Endodermal cell (in vitro differentiated cells): ENCODE measurements around the gene NXPH3. TPM values are rescaled to one million over a fixed set of nuclear protein-coding genes. Genes with fewer than 3 reads are reported as not detected.
A peak's percentile ranks its signal among the peaks of the same experiment; 100 is the strongest.

Experiments used
- DNase-seq: peaks from one replicate; pipeline ENCODE4 v3.0.0-alpha.2; 2017
- H3K27ac ChIP-seq: 2 replicates; pipeline ENCODE4 v1.5.1; 2013; ENCODE audit warnings: mild to moderate bottlenecking, low read depth, low read length, moderate library complexity
- H3K27me3 ChIP-seq: 2 replicates; pipeline ENCODE4 v1.6.1; 2013; ENCODE audit warnings: mild to moderate bottlenecking, low read length, moderate library complexity; ENCODE audit not compliant: insufficient read depth, control insufficient read depth, poor library complexity, severe bottlenecking
- H3K36me3 ChIP-seq: 2 replicates; pipeline ENCODE4 v1.7.0; 2013; ENCODE audit warnings: mild to moderate bottlenecking, low read length, moderate library complexity; ENCODE audit not compliant: control insufficient read depth, insufficient read depth
- H3K4me1 ChIP-seq: one replicate; pipeline ENCODE4 v1.7.0; 2013; ENCODE audit warnings: low read length; ENCODE audit not compliant: control insufficient read depth, insufficient read depth
- H3K4me3 ChIP-seq: 2 replicates; pipeline ENCODE4 v1.5.1; 2013; ENCODE audit warnings: mild to moderate bottlenecking, low read length, moderate library complexity
- H3K9ac ChIP-seq: 2 replicates; pipeline ENCODE4 v1.6.1; 2013; ENCODE audit warnings: mild to moderate bottlenecking, low read length, moderate library complexity; ENCODE audit not compliant: poor library complexity, severe bottlenecking; ENCODE audit errors: extremely low read depth
- H3K9me3 ChIP-seq: 2 replicates; pipeline ENCODE4 v1.6.1; 2013; ENCODE audit warnings: mild to moderate bottlenecking, low read length, moderate library complexity; ENCODE audit not compliant: control insufficient read depth
- H3K27ac Mint-ChIP-seq: 2 replicates; pipeline ENCODE4 v1.8.0; 2020; ENCODE audit warnings: mixed read lengths
- H3K27me3 Mint-ChIP-seq: 2 replicates; pipeline ENCODE4 v1.8.0; 2021; ENCODE audit warnings: mild to moderate bottlenecking, mixed read lengths; ENCODE audit not compliant: insufficient read depth
- H3K36me3 Mint-ChIP-seq: 2 replicates; pipeline ENCODE4 v1.8.0; 2020; ENCODE audit warnings: low read depth, mixed read lengths
- H3K4me1 Mint-ChIP-seq: 2 replicates; pipeline ENCODE4 v1.8.0; 2020; ENCODE audit warnings: mixed read lengths
- H3K4me3 Mint-ChIP-seq: 2 replicates; pipeline ENCODE4 v1.8.0; 2020; ENCODE audit warnings: mild to moderate bottlenecking, moderate library complexity, mixed read lengths
- H3K9me3 Mint-ChIP-seq: 2 replicates; pipeline ENCODE4 v1.8.0; 2020; ENCODE audit warnings: mild to moderate bottlenecking, mixed read lengths
- WGBS, 2 experiments: methylation state at CpG; one replicate each; pipeline versions ENCODE4 v1.1.5 to v1.1.7; 2013; ENCODE audit warnings: missing lambda C conversion rate in 2 of 2, mixed read lengths in 1 of 2; ENCODE audit not compliant: insufficient coverage in 1 of 2, insufficient read length in 1 of 2; 5-methylcytosine and 5-hydroxymethylcytosine counted together
- total RNA-seq, 2 donors: library from RNA; stranded (reverse); fragmentation: NEBNext Ultra II Directional in 1 of 2; extraction: Animal tissue kit (Norgen Biotek cat#: 25700) in 1 of 2; gene quantifications; 2 replicates in 1 of 2; 3 replicates in 1 of 2; pipeline ENCODE4 v1.2.1, GENCODE V29; 2021
- TF ChIP-seq, protein P1 (sequence below): fragments of 200-600 bp; sonication (generic); conservative IDR thresholded peaks from 2 replicates; pipeline ENCODE4 v1.5.0; 2021; ENCODE audit warnings: antibody characterized with exemption, mild to moderate bottlenecking

NXPH3 gene
- total RNA-seq, 2 donors from 2014 or later: 3.0 to 5.9 TPM

DNA sequence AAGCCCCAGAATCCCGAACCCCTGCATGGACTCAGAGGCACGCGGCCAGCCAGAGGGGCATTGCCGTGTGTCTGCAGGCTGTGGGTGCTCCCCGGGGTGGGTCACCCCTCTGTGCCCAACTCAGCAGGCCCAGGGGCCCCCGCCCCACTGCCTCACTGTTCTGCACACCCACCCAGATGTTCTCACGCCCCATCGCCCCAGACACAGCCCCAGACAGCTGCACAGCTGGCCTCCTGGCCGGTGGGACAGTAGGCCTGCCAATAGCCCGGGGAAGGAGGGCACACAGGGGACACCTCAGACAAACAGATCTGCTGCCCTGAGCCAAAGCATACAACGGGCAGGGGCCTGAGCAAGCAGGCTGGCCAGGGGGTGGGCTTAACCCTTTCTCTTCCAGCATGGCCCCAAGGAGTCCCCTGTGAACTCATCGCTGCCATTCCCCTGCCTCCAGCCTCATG, 27.6 kb upstream of the NXPH3 start:
- H3K9ac ChIP-seq: no peak overlapping the region
- H3K4me1 Mint-ChIP-seq: peaks cover 18% of the 10 kb centered on the region
- no peaks in the 10 kb centered on the region for H3K9me3 Mint-ChIP-seq
- DNase-seq: peak; percentile 56
- H3K27me3 ChIP-seq: no peaks in the 10 kb centered on the region
- H3K27ac ChIP-seq: no peak overlapping the region
- H3K27me3 Mint-ChIP-seq: peaks cover 7% of the 10 kb centered on the region
- peaks cover 9% of the 10 kb centered on the region for H3K4me1 ChIP-seq
- no peaks in the 10 kb centered on the region for H3K36me3 Mint-ChIP-seq
- TF ChIP-seq, protein P1, sequence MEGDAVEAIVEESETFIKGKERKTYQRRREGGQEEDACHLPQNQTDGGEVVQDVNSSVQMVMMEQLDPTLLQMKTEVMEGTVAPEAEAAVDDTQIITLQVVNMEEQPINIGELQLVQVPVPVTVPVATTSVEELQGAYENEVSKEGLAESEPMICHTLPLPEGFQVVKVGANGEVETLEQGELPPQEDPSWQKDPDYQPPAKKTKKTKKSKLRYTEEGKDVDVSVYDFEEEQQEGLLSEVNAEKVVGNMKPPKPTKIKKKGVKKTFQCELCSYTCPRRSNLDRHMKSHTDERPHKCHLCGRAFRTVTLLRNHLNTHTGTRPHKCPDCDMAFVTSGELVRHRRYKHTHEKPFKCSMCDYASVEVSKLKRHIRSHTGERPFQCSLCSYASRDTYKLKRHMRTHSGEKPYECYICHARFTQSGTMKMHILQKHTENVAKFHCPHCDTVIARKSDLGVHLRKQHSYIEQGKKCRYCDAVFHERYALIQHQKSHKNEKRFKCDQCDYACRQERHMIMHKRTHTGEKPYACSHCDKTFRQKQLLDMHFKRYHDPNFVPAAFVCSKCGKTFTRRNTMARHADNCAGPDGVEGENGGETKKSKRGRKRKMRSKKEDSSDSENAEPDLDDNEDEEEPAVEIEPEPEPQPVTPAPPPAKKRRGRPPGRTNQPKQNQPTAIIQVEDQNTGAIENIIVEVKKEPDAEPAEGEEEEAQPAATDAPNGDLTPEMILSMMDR: no peak
- WGBS, 2 experiments: 63 to 89% methylated on average over 2 to 12 of the region's 12 CpGs
- H3K27ac Mint-ChIP-seq: peak overlapping the region; percentile 14
- H3K36me3 ChIP-seq: no peaks in the 10 kb centered on the region
- no peaks in the 10 kb centered on the region for H3K9me3 ChIP-seq
- no peak overlapping the region for H3K4me3 Mint-ChIP-seq
- no peak overlapping the region for H3K4me3 ChIP-seq

DNA sequence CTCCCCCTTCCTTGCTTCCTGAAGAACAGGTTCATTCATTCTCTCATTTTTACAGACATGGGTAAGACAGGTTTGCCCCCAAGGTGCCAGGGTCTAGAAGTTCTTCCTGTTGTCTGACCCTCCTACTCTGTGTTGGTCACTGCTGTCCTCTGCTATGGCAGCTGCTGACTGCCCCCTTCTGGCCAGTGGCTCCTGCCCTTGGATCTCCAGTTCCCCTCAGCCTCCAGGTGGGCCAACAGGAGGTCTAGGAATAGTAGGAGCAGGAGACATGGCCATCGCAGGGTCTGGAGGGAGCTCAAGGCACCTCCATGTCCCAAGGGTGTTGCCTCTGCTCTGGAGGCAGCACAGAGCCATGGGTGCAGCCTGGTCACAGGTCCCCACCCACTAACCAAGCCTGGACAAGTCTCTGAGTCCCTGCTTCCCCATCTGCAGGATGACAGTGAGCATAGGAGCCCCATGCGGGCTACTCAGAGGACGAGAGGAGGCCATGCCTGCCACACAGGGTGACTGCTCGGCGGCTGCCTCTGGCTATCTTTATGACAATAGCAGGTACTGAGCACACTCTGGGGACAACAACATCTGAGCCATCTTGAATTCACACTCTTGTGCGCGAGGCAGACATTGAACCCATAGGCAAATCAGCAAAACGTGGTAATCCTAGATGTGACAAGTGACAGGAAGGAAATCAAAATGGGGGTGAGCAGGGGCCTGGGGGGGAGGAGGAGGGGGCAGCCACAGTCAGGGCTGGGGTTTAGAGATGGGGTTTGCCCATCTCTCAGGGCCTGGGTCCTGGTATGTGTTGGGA, 27.0 kb upstream of the NXPH3 start:
- H3K9ac ChIP-seq: no peak overlapping the region
- 88 to 89% methylated on average over 7 to 8 of the region's 8 CpGs for WGBS, 2 experiments
- Mint-ChIP-seq H3K27me3 (peaks cover 7% of the 10 kb centered on the region), H3K4me3 (no peak overlapping the region), H3K9me3 (no peaks in the 10 kb centered on the region), H3K27ac (peak overlapping the region; percentile 14), H3K4me1 (peaks cover 18% of the 10 kb centered on the region), H3K36me3 (no peaks in the 10 kb centered on the region)
- no peaks in the 10 kb centered on the region for H3K27me3 ChIP-seq
- no peak overlapping the region for H3K4me3 ChIP-seq
- H3K27ac ChIP-seq: no peak overlapping the region
- no peaks in the 10 kb centered on the region for H3K9me3 ChIP-seq
- peaks cover 9% of the 10 kb centered on the region for H3K4me1 ChIP-seq
- TF ChIP-seq, protein P1: peak; percentile 90
- no peaks in the 10 kb centered on the region for H3K36me3 ChIP-seq
- peak; percentile 96 for DNase-seq

GRCh38 chr17:49549311-49549605, 26.4 kb upstream of the NXPH3 start:
- 90 to 98% methylated on average over 2 to 6 of the region's 6 CpGs for WGBS, 2 experiments
- no peak for DNase-seq

More at GRCh38 chr17:49549311-49549605, 26.4 kb upstream of the NXPH3 start:
- no peak overlapping the region for H3K4me3 ChIP-seq
- H3K27me3 ChIP-seq: no peaks in the 10 kb centered on the region
- H3K27ac Mint-ChIP-seq: no peak overlapping the region
- H3K9me3 Mint-ChIP-seq: no peaks in the 10 kb centered on the region
- H3K36me3 ChIP-seq: no peaks in the 10 kb centered on the region
- H3K4me1 Mint-ChIP-seq: peaks cover 18% of the 10 kb centered on the region
- H3K9me3 ChIP-seq: no peaks in the 10 kb centered on the region
- no peak overlapping the region for H3K4me3 Mint-ChIP-seq
- H3K9ac ChIP-seq: no peak overlapping the region
- TF ChIP-seq, protein P1: no peak
- no peaks in the 10 kb centered on the region for H3K36me3 Mint-ChIP-seq
- peaks cover 9% of the 10 kb centered on the region for H3K4me1 ChIP-seq
- no peak overlapping the region for H3K27ac ChIP-seq
- H3K27me3 Mint-ChIP-seq: peaks cover 2% of the 10 kb centered on the region
